WTC11 (cell line): ENCODE measurements around the gene KCNJ16. TPM values are rescaled to one million over a fixed set of nuclear protein-coding genes. Genes with fewer than 3 reads are reported as not detected.

Experiments used
- ATAC-seq: fragments of 200-7000 bp; cut with Tn5 transposase; 2 replicates; pipeline ENCODE4 v1.10.0; 2021; ENCODE audit warnings: mild to moderate bottlenecking, moderate library complexity
- CTCF ChIA-PET: fragments of 300-600 bp; sonication (Branson Sonifier 250); formaldehyde crosslinking; loops from one replicate; lab custom pipeline; 2021; ENCODE audit warnings: antibody characterized with exemption; lab: Charles Lee
- POLR2A ChIA-PET: fragments of 350-600 bp; sonication (Branson Sonifier 250); formaldehyde crosslinking; loops from one replicate; lab custom pipeline; 2021; ENCODE audit warnings: antibody characterized with exemption; lab: Charles Lee
- DNase-seq: peaks from one replicate; pipeline ENCODE4 v3.0.0; 2021; ENCODE audit warnings: low spot score
- H3K27ac Mint-ChIP-seq: 2 replicates; pipeline ENCODE4 v1.8.0; 2021; ENCODE audit warnings: mixed read lengths
- H3K27me3 Mint-ChIP-seq: 2 replicates; pipeline ENCODE4 v1.8.0; 2021; ENCODE audit warnings: low read depth, mild to moderate bottlenecking, moderate library complexity, mixed read lengths
- H3K36me3 Mint-ChIP-seq: 2 replicates; pipeline ENCODE4 v1.8.0; 2021; ENCODE audit warnings: mixed read lengths
- H3K4me1 Mint-ChIP-seq: 2 replicates; pipeline ENCODE4 v1.8.0; 2022; ENCODE audit warnings: mixed read lengths
- H3K4me3 Mint-ChIP-seq: 2 replicates; pipeline ENCODE4 v1.8.0; 2021; ENCODE audit warnings: mild to moderate bottlenecking, moderate library complexity, mixed read lengths
- H3K9me3 Mint-ChIP-seq: 2 replicates; pipeline ENCODE4 v1.8.0; 2021; ENCODE audit warnings: mixed read lengths
- AR ChIP-seq: fragments of 250-450 bp; sonication (Bioruptor Pico); IDR thresholded peaks from 2 replicates; pipeline ENCODE4 v1.9.0; 2021; ENCODE audit warnings: mild to moderate bottlenecking
- CREB1 ChIP-seq: sonication (generic); formaldehyde crosslinking; IDR thresholded peaks from 2 replicates; pipeline ENCODE4 v1.8.0; 2023; ENCODE audit warnings: mild to moderate bottlenecking, missing genetic modification reagents
- ELF4 ChIP-seq: sonication (generic); formaldehyde crosslinking; IDR thresholded peaks from 2 replicates; pipeline ENCODE4 v1.8.1; 2022; ENCODE audit warnings: low read depth, mild to moderate bottlenecking, moderate library complexity, missing genetic modification reagents
- ETV6 ChIP-seq: sonication (generic); formaldehyde crosslinking; IDR thresholded peaks from 2 replicates; pipeline ENCODE4 v1.8.1; 2022; ENCODE audit warnings: mild to moderate bottlenecking, missing genetic modification reagents
- FOXJ3 ChIP-seq: sonication (generic); formaldehyde crosslinking; IDR thresholded peaks from 2 replicates; pipeline ENCODE4 v1.9.0; 2021; ENCODE audit warnings: missing genetic modification reagents, mild to moderate bottlenecking, borderline replicate concordance
- FOXP1 ChIP-seq: sonication (generic); formaldehyde crosslinking; IDR thresholded peaks from 2 replicates; pipeline ENCODE4 v1.8.0; 2022; ENCODE audit warnings: missing genetic modification reagents, mild to moderate bottlenecking, moderate library complexity, borderline replicate concordance
- GTF2I ChIP-seq: fragments of 250-450 bp; sonication (Bioruptor Pico); conservative IDR thresholded peaks from 2 replicates; pipeline ENCODE4 v1.4.0; 2021; ENCODE audit warnings: mild to moderate bottlenecking
- MLX ChIP-seq: sonication (generic); formaldehyde crosslinking; IDR thresholded peaks from 2 replicates; pipeline ENCODE4 v1.8.1; 2023; ENCODE audit warnings: mild to moderate bottlenecking, missing genetic modification reagents, moderate library complexity
- MYBL2 ChIP-seq: sonication (generic); formaldehyde crosslinking; IDR thresholded peaks from 2 replicates; pipeline ENCODE4 v1.8.1; 2023; ENCODE audit warnings: mild to moderate bottlenecking, moderate library complexity, missing genetic modification reagents
- NFYB ChIP-seq: sonication (generic); formaldehyde crosslinking; conservative IDR thresholded peaks from 2 replicates; pipeline ENCODE4 v1.8.0; 2022; ENCODE audit warnings: low read depth, missing genetic modification reagents
- NR2C2 ChIP-seq: sonication (generic); formaldehyde crosslinking; IDR thresholded peaks from 2 replicates; pipeline ENCODE4 v1.8.0; 2022; ENCODE audit warnings: mild to moderate bottlenecking, missing genetic modification reagents
- RELA ChIP-seq: sonication (generic); formaldehyde crosslinking; IDR thresholded peaks from 2 replicates; pipeline ENCODE4 v1.8.1; 2022; ENCODE audit warnings: missing genetic modification reagents, mild to moderate bottlenecking, borderline replicate concordance
- SOX15 ChIP-seq: fragments of 250-450 bp; sonication (Bioruptor Pico); IDR thresholded peaks from 2 replicates; pipeline ENCODE4 v1.9.0; 2021; ENCODE audit warnings: mild to moderate bottlenecking
- ZNF263 ChIP-seq: sonication (generic); formaldehyde crosslinking; IDR thresholded peaks from 2 replicates; pipeline ENCODE4 v1.8.1; 2022; ENCODE audit warnings: low read depth, mild to moderate bottlenecking, moderate library complexity, missing genetic modification reagents
- ZNF396 ChIP-seq: fragments of 250-450 bp; sonication (Bioruptor Pico); IDR thresholded peaks from 2 replicates; pipeline ENCODE4 v1.8.0; 2021; ENCODE audit warnings: mild to moderate bottlenecking, moderate library complexity, borderline replicate concordance
- ZNF423 ChIP-seq: fragments of 250-450 bp; sonication (Bioruptor Pico); IDR thresholded peaks from 2 replicates; pipeline ENCODE4 v2.1.2; 2022; ENCODE audit warnings: mild to moderate bottlenecking, moderate library complexity
- total RNA-seq: library from RNA; stranded (reverse); gene quantifications from 3 replicates; pipeline ENCODE4 v1.2.3, GENCODE V29; 2021
- TF ChIP-seq, protein P1 (sequence below): fragments of 250-450 bp; sonication (Bioruptor Pico); IDR thresholded peaks from 2 replicates; pipeline ENCODE4 v1.9.0; 2021; ENCODE audit warnings: mild to moderate bottlenecking
- TF ChIP-seq, protein P2 (sequence below): fragments of 250-450 bp; sonication (Bioruptor Pico); IDR thresholded peaks from 2 replicates; pipeline ENCODE4 v1.9.0; 2021; ENCODE audit warnings: moderate library complexity, mild to moderate bottlenecking, inconsistent platforms, borderline replicate concordance
- TF ChIP-seq, protein P3 (sequence below): sonication (generic); formaldehyde crosslinking; IDR thresholded peaks from 2 replicates; pipeline ENCODE4 v1.8.1; 2023; ENCODE audit warnings: mild to moderate bottlenecking, missing genetic modification reagents, borderline replicate concordance
- TF ChIP-seq, protein P4 (sequence below): sonication (generic); formaldehyde crosslinking; IDR thresholded peaks from 2 replicates; pipeline ENCODE4 v1.8.1; 2022; ENCODE audit warnings: missing genetic modification reagents, borderline replicate concordance

Gene KCNJ16
- total RNA-seq, 1 experiment from 2014 or later, result not detected

DNA sequence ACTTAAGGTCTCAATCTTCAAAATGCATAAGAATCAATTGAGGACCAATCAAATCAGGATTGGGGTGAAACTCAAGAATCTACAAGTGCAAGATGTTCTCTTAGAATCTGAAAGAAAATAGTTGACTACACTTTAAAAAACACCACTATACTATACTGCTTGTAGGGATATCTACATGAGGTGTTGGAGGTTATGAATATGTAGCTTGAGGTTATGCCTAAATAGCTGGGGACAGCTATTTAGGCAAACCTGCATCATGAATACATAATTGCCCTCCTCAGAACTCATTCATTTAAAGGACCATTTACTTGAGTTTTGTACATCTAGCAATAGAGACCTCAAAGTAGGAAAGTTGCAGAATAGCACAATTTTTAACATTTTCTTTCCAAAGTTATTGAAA is 40.1 kb downstream of the KCNJ16 start:
- POLR2A ChIA-PET, result no interaction called here
- Mint-ChIP-seq H3K9me3 (peaks cover 24% of the 10 kb centered on the region), H3K27me3 (no peaks in the 10 kb centered on the region), H3K4me1 (peaks cover 4% of the 10 kb centered on the region)
- CTCF ChIA-PET, result no interaction called here
- TF ChIP-seq NFYB (CRISPR knock-in tag), result no peak
- TF ChIP-seq, protein P1, sequence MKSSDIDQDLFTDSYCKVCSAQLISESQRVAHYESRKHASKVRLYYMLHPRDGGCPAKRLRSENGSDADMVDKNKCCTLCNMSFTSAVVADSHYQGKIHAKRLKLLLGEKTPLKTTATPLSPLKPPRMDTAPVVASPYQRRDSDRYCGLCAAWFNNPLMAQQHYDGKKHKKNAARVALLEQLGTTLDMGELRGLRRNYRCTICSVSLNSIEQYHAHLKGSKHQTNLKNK (CRISPR knock-in tag), result no peak
- no peak for TF ChIP-seq ZNF396 (CRISPR knock-in tag)
- TF ChIP-seq ZNF263 (CRISPR knock-in tag), result no peak
- TF ChIP-seq MLX (CRISPR knock-in tag), result no peak
- TF ChIP-seq, protein P2, sequence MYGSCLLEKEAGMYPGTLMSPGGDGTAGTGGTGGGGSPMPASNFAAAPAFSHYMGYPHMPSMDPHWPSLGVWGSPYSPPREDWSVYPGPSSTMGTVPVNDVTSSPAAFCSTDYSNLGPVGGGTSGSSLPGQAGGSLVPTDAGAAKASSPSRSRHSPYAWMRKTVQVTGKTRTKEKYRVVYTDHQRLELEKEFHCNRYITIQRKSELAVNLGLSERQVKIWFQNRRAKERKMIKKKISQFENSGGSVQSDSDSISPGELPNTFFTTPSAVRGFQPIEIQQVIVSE (CRISPR knock-in tag), result no peak
- no peak for TF ChIP-seq RELA (CRISPR knock-in tag)
- no peak for TF ChIP-seq ZNF423
- no peak for TF ChIP-seq MYBL2 (CRISPR knock-in tag)
- TF ChIP-seq, all 79 proteins: peak for 0
- ATAC-seq (no peak), DNase-seq (no peak)
- Mint-ChIP-seq H3K36me3 (peaks cover 13% of the 10 kb centered on the region; the same call in 1 of the 2 replicates), H3K4me3 (no peak overlapping the region), H3K27ac (no peak overlapping the region)

DNA sequence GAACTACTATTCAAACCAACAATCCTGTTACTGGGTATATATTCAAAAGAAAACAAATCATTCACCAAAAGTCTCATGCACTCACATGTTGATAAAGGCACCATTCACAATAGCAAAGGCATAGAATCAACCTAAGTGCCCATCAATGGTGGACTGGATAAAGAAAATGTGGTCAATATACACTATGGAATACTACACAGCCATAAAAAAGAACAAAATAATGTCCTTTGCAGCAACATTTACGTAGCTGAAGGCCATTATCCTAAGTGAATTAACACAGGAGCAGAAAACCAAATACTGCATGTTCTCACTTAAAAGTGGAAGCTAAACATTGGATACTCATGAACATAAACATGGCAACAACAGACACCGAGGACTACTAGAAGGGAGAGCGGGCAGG is 41.9 kb downstream of the KCNJ16 start:
- CTCF ChIA-PET, result no interaction called here
- Mint-ChIP-seq H3K9me3 (peaks cover 38% of the 10 kb centered on the region), H3K36me3 (peaks cover 16% of the 10 kb centered on the region; the same call in 1 of the 2 replicates), H3K4me1 (peaks cover 9% of the 10 kb centered on the region), H3K27me3 (no peaks in the 10 kb centered on the region), H3K27ac (no peak overlapping the region), H3K4me3 (no peak overlapping the region)
- ATAC-seq, result no peak
- no peak for DNase-seq
- POLR2A ChIA-PET, result interaction anchor here (0.5 kb wide), 1 partner anchor 939 kb away, joined by 3 read pairs; no protein-coding TSS in a partner anchor
- TF ChIP-seq FOXP1 (no peak), CREB1 (no peak), GTF2I (CRISPR knock-in tag) (no peak), SOX15 (CRISPR knock-in tag) (no peak), MLX (CRISPR knock-in tag) (no peak), NR2C2 (no peak), AR (CRISPR knock-in tag) (no peak), FOXJ3 (CRISPR knock-in tag) (no peak), ETV6 (CRISPR knock-in tag) (no peak), ELF4 (CRISPR knock-in tag) (no peak)
- TF ChIP-seq, protein P3, sequence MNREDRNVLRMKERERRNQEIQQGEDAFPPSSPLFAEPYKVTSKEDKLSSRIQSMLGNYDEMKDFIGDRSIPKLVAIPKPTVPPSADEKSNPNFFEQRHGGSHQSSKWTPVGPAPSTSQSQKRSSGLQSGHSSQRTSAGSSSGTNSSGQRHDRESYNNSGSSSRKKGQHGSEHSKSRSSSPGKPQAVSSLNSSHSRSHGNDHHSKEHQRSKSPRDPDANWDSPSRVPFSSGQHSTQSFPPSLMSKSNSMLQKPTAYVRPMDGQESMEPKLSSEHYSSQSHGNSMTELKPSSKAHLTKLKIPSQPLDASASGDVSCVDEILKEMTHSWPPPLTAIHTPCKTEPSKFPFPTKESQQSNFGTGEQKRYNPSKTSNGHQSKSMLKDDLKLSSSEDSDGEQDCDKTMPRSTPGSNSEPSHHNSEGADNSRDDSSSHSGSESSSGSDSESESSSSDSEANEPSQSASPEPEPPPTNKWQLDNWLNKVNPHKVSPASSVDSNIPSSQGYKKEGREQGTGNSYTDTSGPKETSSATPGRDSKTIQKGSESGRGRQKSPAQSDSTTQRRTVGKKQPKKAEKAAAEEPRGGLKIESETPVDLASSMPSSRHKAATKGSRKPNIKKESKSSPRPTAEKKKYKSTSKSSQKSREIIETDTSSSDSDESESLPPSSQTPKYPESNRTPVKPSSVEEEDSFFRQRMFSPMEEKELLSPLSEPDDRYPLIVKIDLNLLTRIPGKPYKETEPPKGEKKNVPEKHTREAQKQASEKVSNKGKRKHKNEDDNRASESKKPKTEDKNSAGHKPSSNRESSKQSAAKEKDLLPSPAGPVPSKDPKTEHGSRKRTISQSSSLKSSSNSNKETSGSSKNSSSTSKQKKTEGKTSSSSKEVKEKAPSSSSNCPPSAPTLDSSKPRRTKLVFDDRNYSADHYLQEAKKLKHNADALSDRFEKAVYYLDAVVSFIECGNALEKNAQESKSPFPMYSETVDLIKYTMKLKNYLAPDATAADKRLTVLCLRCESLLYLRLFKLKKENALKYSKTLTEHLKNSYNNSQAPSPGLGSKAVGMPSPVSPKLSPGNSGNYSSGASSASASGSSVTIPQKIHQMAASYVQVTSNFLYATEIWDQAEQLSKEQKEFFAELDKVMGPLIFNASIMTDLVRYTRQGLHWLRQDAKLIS, result no peak
- TF ChIP-seq, protein P2 (CRISPR knock-in tag), result no peak
- TF ChIP-seq, protein P4, sequence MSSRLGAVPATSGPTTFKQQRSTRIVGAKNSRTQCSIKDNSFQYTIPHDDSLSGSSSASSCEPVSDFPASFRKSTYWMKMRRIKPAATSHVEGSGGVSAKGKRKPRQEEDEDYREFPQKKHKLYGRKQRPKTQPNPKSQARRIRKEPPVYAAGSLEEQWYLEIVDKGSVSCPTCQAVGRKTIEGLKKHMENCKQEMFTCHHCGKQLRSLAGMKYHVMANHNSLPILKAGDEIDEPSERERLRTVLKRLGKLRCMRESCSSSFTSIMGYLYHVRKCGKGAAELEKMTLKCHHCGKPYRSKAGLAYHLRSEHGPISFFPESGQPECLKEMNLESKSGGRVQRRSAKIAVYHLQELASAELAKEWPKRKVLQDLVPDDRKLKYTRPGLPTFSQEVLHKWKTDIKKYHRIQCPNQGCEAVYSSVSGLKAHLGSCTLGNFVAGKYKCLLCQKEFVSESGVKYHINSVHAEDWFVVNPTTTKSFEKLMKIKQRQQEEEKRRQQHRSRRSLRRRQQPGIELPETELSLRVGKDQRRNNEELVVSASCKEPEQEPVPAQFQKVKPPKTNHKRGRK, result no peak
